IgD-negative memory B cell (primary cell): ENCODE results near the gene STMN3. TPM values are rescaled to one million over a fixed set of nuclear protein-coding genes. Genes with fewer than 3 reads are reported as not detected.
"Not testable (repeated sequence)": the region's sequence is repeated elsewhere in the genome, so short reads cannot be mapped to it uniquely, and the experiment has no call there.

ENCODE experiments used
- H3K27ac Mint-ChIP-seq, 3 donors: one replicate each; pipeline ENCODE4 v1.8.0; 2020 to 2022; ENCODE audit warnings: mild to moderate bottlenecking in 3 of 3, mixed read lengths in 3 of 3, moderate library complexity in 1 of 3
- H3K27me3 Mint-ChIP-seq: one replicate; pipeline ENCODE4 v1.8.0; 2021; ENCODE audit warnings: mixed read lengths
- H3K36me3 Mint-ChIP-seq: one replicate; pipeline ENCODE4 v1.8.0; 2020; ENCODE audit warnings: mild to moderate bottlenecking, mixed read lengths
- H3K4me1 Mint-ChIP-seq, 3 donors: one replicate each; pipeline ENCODE4 v1.8.0; 2020 to 2022; ENCODE audit warnings: mixed read lengths in 3 of 3, mild to moderate bottlenecking in 1 of 3
- H3K4me3 Mint-ChIP-seq, 4 donors: one replicate each; pipeline ENCODE4 v1.8.0; 2020 to 2022; ENCODE audit warnings: mild to moderate bottlenecking in 4 of 4, mixed read lengths in 4 of 4, moderate library complexity in 3 of 4
- H3K9me3 Mint-ChIP-seq, 3 donors: one replicate each; pipeline ENCODE4 v1.8.0; 2020 to 2021; ENCODE audit warnings: mixed read lengths in 3 of 3, mild to moderate bottlenecking in 1 of 3
- polyA plus RNA-seq: library from polyadenylated mRNA; unstranded; fragments of 300-500 nt; fragmentation: Illumina TruSeq; gene quantifications from one replicate; pipeline ENCODE4 v1.2.3, GENCODE V29; 2021

Gene STMN3
- polyA plus RNA-seq, 1 donor from 2014 or later = 2.7 TPM

DNA sequence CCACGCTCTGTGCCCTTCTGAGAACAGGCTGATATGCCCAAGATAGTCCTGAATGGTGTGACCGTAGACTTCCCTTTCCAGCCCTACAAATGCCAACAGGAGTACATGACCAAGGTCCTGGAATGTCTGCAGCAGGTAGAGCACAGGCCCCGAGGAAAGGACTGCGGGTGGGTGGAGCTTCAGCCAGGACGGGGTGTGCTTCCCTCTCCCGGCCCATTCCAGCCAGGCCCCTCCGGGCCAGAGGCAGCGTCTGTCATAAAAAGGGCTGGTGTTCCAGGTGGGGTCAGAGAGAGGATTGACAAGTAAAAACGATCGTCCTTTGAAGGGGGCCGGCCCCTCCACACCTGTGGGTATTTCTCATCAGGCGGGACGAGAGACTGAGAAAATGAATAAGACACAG lies 6.1 kb upstream of the STMN3 start:
- Mint-ChIP-seq H3K27me3 (no peaks in the 10 kb centered on the region), H3K36me3 (peaks cover 3% of the 10 kb centered on the region), H3K9me3 (no peaks in the 10 kb centered on the region), H3K27ac (peak overlapping the region in 1 of 3 donors; percentile 31), H3K4me3 (peak overlapping the region; percentile 95 to 98 (median 97)), H3K4me1 (peaks cover 5 to 15% (median 9%) of the 10 kb centered on the region in 3 donors)

- Mint-ChIP-seq H3K4me3 (peak overlapping the region; percentile 95 to 98 (median 97)), H3K4me1 (peaks cover 8 to 19% (median 9%) of the 10 kb centered on the region in 3 donors), H3K36me3 (peaks cover 3% of the 10 kb centered on the region), H3K27me3 (peaks cover 3% of the 10 kb centered on the region), H3K27ac (peak overlapping the region in 2 of 3 donors; percentile 93 to 97), H3K9me3 (no peaks in the 10 kb centered on the region)
These were observed 5.5 kb upstream of the STMN3 start for GRCh38 chr20:63658749-63659187.

- H3K4me1 Mint-ChIP-seq = peaks cover 8 to 20% (median 9%) of the 10 kb centered on the region in 3 donors
- H3K27ac Mint-ChIP-seq = peak within 1 kb of the TSS; percentile 93 to 97 (median 94)
- peaks cover 3% of the 10 kb centered on the region for H3K36me3 Mint-ChIP-seq
- H3K27me3 Mint-ChIP-seq = peaks cover 3% of the 10 kb centered on the region
- H3K9me3 Mint-ChIP-seq = no peaks in the 10 kb centered on the region
- H3K4me3 Mint-ChIP-seq = peak within 1 kb of the TSS; percentile 95 to 98 (median 97)
These were observed 4.9 kb upstream of the STMN3 start, which contains the start of gene RTEL1 for GRCh38 chr20:63657937-63658748. TSS of gene RTEL1 (plus strand) at chr20:63658312. CDS start at chr20:63659403, 1,091 bp downstream.

DNA sequence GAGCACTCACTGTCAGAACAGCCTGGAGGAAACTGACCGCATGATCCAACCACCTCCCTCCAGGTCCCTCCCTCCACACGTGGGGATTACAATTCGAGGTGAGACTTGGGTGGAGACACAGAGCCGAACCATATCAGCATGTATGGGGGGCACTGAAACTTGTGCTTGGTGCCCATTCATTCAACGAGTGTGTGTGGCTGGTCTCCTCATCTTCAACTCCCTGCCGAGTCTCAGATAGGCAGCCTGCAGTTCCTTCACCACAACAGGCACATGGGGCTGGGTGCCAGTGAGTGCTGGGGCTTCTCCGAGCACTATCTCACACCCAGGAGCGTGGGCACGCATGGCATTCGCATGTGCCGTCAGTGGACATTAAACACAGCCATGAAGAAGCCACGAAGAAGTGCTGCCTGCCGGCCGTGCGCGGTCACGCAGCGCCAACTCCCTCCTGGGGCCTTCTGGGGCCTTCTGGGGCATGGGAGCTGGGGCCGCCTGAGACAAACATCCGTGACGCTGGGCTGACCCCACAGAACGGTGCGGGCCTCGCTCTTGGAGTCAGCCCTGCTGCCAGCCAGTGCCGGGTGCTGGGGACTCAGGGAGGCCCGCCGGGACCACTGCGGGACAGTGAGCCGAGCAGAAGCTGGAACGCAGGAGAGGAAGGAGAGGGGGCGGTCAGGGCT lies 4.2 kb upstream of the STMN3 start:
- Mint-ChIP-seq H3K36me3 (peaks cover 3% of the 10 kb centered on the region), H3K9me3 (no peaks in the 10 kb centered on the region), H3K27ac (peak overlapping the region; percentile 93 to 97 (median 94)), H3K4me3 (peak overlapping the region; percentile 63 to 98 (median 96)), H3K27me3 (peaks cover 3% of the 10 kb centered on the region), H3K4me1 (peaks cover 8 to 20% (median 9%) of the 10 kb centered on the region in 3 donors)

DNA sequence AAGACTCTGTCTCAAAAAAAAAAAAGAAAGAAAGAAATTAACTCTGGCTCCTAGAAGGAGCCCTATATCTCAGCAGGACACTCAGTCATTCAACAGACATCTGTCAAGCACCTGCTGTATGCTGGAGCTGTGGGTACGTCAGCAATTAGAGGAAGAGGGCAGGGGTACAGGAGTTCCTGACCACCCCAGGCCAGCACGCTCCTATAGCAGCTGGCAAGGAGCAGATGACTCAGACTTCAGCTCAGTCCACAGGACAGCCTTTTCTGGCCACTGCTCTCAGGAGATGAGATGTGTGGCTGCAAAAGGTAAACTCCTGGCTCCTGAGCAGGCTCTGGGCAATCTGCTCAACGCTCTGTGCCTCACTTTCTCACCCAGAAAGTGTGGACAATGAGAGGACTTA lies 3.2 kb upstream of the STMN3 start:
- H3K27me3 Mint-ChIP-seq = peaks cover 3% of the 10 kb centered on the region
- peaks cover 1% of the 10 kb centered on the region for H3K36me3 Mint-ChIP-seq
- no peaks in the 10 kb centered on the region for H3K9me3 Mint-ChIP-seq
- peaks cover 9 to 20% (median 11%) of the 10 kb centered on the region in 3 donors for H3K4me1 Mint-ChIP-seq
- peak overlapping the region in 2 of 4 donors; percentile 55 to 81 for H3K4me3 Mint-ChIP-seq
- peak overlapping the region in 1 of 3 donors; percentile 62 for H3K27ac Mint-ChIP-seq

GRCh38 chr20:63655249-63655648 lies 2.0 kb upstream of the STMN3 start:
- H3K4me3 Mint-ChIP-seq = peak overlapping the region in 3 of 4 donors; percentile 25 to 57 (median 37)
- peaks cover 1% of the 10 kb centered on the region for H3K36me3 Mint-ChIP-seq
- H3K9me3 Mint-ChIP-seq = no peaks in the 10 kb centered on the region
- no peak overlapping the region for H3K27ac Mint-ChIP-seq
- H3K4me1 Mint-ChIP-seq = peaks cover 9 to 20% (median 11%) of the 10 kb centered on the region in 3 donors
- peaks cover 3% of the 10 kb centered on the region for H3K27me3 Mint-ChIP-seq

- Mint-ChIP-seq H3K4me1 (peaks cover 9 to 13% (median 11%) of the 10 kb centered on the region in 3 donors), H3K36me3 (peaks cover 1% of the 10 kb centered on the region), H3K27ac (peak overlapping the region in 1 of 3 donors; percentile 73), H3K27me3 (peaks cover 3% of the 10 kb centered on the region), H3K4me3 (peak overlapping the region in 2 of 4 donors; percentile 37 to 57), H3K9me3 (no peaks in the 10 kb centered on the region)
These were observed 897 bp upstream of the STMN3 start for GRCh38 chr20:63653974-63654668.

GRCh38 chr20:63652192-63652980 lies 838 bp downstream of the STMN3 start:
- Mint-ChIP-seq H3K4me1 (peaks cover 0 to 6% (median 5%) of the 10 kb centered on the region in 3 donors), H3K4me3 (peak overlapping the region in 3 of 4 donors; percentile 37 to 59 (median 51)), H3K36me3 (no peaks in the 10 kb centered on the region), H3K27ac (no peak overlapping the region), H3K9me3 (no peaks in the 10 kb centered on the region), H3K27me3 (peaks cover 3% of the 10 kb centered on the region)

GRCh38 chr20:63651942-63652191 lies 1.4 kb downstream of the STMN3 start:
- no peak overlapping the region for H3K27ac Mint-ChIP-seq
- H3K36me3 Mint-ChIP-seq = no peaks in the 10 kb centered on the region
- peak overlapping the region; percentile 37 to 90 (median 51) for H3K4me3 Mint-ChIP-seq
- peaks cover 3% of the 10 kb centered on the region for H3K27me3 Mint-ChIP-seq
- peaks cover 0 to 6% (median 5%) of the 10 kb centered on the region in 3 donors for H3K4me1 Mint-ChIP-seq
- no peaks in the 10 kb centered on the region for H3K9me3 Mint-ChIP-seq

DNA sequence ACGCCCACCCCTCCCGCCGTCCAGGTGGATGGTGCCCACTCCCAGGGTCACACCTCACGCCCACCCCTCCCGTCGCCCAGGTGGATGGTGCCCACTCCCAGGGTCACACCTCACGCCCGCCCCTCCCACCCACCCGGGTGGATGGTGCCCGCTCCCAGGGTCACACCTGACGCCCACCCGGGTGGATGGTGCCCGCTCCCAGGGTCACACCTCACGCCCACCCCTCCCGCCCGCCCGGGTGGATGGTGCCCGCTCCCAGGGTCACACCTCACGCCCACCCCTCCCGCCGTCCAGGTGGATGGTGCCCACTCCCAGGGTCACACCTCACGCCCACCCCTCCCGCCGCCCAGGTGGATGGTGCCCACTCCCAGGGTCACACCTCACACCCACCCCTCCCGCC lies 2.7 kb downstream of the STMN3 start:
- H3K4me1 Mint-ChIP-seq, H3K27ac Mint-ChIP-seq, H3K36me3 Mint-ChIP-seq, H3K4me3 Mint-ChIP-seq, H3K27me3 Mint-ChIP-seq, H3K9me3 Mint-ChIP-seq: not testable (repeated sequence)

DNA sequence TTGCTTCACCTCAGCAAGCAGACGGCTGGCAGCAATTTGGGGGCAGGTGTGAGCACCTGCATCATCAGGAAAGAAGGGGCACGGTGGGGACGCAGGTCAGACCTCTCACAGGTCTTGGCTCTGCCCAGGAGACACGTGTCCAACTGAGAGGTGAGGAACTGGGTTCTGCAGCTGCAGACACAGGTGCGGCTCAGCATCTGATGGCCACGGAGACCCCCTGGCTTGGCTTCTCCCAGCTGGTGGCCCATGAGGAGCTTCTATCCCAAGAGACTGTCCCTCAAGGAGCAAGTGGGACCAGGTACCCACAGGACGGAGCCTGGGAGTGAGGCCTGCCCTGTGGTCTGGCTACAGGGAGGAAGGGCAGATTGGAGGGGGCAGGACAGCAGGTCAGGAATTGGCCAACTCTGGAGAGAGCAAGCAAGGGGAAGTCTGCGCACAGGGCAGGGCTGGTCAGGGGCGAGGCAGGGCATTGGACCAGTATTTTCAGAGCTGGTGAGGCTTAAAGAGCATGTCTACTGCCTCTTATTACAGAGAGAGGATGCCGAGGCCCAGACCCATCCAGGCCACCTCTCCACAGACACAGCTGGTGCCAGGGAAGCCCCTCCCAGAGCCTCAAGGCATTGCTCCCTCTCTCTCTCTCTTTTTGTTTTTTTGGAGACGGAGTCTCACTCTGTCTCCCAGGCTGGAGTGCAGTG lies 4.2 kb downstream of the STMN3 start:
- H3K9me3 Mint-ChIP-seq = no peaks in the 10 kb centered on the region
- peak overlapping the region in 1 of 4 donors; percentile 2 for H3K4me3 Mint-ChIP-seq
- peaks cover 3% of the 10 kb centered on the region for H3K27me3 Mint-ChIP-seq
- no peaks in the 10 kb centered on the region for H3K36me3 Mint-ChIP-seq
- peaks cover 0 to 5% (median 4%) of the 10 kb centered on the region in 3 donors for H3K4me1 Mint-ChIP-seq
- H3K27ac Mint-ChIP-seq = peak overlapping the region in 1 of 3 donors; percentile 58

GRCh38 chr20:63648190-63648589 lies 5.0 kb downstream of the STMN3 start:
- peak overlapping the region in 1 of 3 donors; percentile 58 for H3K27ac Mint-ChIP-seq
- H3K4me1 Mint-ChIP-seq = peaks cover 0 to 2% (median 0%) of the 10 kb centered on the region in 3 donors
- H3K9me3 Mint-ChIP-seq = no peaks in the 10 kb centered on the region
- no peaks in the 10 kb centered on the region for H3K36me3 Mint-ChIP-seq
- peaks cover 2% of the 10 kb centered on the region for H3K27me3 Mint-ChIP-seq
- H3K4me3 Mint-ChIP-seq = peak overlapping the region in 1 of 4 donors; percentile 2

GRCh38 chr20:63645218-63645617 lies 8.0 kb downstream of the STMN3 start:
- H3K36me3 Mint-ChIP-seq = no peaks in the 10 kb centered on the region
- peaks cover 2% of the 10 kb centered on the region for H3K27me3 Mint-ChIP-seq
- H3K9me3 Mint-ChIP-seq = no peaks in the 10 kb centered on the region
- no peak overlapping the region for H3K4me3 Mint-ChIP-seq
- no peak overlapping the region for H3K27ac Mint-ChIP-seq
- no peaks in the 10 kb centered on the region for H3K4me1 Mint-ChIP-seq

DNA sequence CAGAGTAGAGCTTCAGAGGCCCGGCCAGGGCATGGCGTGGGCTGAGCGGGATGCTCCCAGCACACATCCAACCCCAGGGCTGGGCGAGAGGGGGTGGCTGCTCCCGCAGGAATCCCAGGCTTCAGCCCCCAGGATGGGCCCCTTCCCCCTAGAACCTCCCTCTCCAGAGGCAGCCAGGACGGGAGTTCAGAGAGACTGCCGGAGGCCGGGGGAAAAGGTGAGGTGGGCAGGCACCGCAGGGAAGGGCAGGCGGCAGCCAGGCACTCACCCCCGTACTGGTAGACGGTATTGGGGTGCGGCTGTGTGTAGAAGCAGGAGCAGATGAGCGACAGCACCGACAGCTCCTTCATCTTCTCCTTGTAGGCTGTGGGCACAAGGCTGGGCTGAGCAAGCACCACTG lies 9.3 kb downstream of the STMN3 start:
- H3K4me3 Mint-ChIP-seq = peak overlapping the region in 2 of 4 donors; percentile 44 to 82

More for the DNA sequence above, 9.3 kb downstream of the STMN3 start:
- Mint-ChIP-seq H3K27me3 (peaks cover 2% of the 10 kb centered on the region), H3K4me1 (peaks cover 3 to 9% (median 6%) of the 10 kb centered on the region in 3 donors), H3K9me3 (no peaks in the 10 kb centered on the region), H3K27ac (peak overlapping the region in 1 of 3 donors; percentile 43), H3K36me3 (peaks cover 2% of the 10 kb centered on the region)
